ENCODE measurements around the gene PTPRN2. TPM values are rescaled to one million over a fixed set of nuclear protein-coding genes. Genes with fewer than 3 reads are reported as not detected.

Gene PTPRN2
- total RNA-seq, 1 donor from 2014 or later: 11.4 TPM

DNA sequence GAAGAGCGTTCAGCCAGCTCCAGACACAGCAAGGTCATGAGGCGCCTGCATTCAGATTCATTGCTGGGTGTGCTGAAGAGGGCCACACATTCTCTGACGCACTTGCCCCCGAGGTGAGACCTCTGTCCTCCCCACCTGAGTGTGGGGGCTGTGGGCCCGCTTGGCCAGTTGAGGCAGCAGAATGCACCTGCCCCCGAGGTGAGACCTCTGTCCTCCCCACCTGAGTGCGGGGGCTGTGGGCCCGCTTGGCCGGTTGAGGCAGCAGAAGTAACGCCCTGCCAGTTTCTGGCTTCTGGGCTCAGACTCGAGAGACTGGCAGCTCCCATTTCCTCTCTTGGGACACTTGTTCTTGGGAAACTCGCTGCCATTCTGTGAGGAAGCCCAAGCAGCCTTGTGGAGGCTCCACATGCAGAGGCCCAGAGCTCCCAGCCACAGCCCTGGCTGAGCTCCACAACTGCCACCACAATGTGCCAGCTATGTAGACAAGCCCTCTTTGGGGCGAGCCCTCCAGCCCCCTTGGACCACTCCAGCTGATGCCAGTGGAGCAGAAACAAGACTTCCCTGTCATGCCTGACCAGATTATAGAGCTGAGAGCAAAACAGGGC, 816.8 kb downstream of the PTPRN2 start:
- Mint-ChIP-seq H3K36me3 (ENCODE audit: insufficient read depth) (peaks cover 6% of the 10 kb centered on the region), H3K9me3 (ENCODE audit: low read depth) (peaks cover 14% of the 10 kb centered on the region), H3K27ac (no peak overlapping the region), H3K27me3 (peaks cover 26% of the 10 kb centered on the region), H3K4me3 (ENCODE audit: low read depth) (no peak overlapping the region), H3K4me1 (ENCODE audit: low read depth) (peaks cover 26% of the 10 kb centered on the region)
- DNase-seq (ENCODE audit: low spot score, unreplicated experiment): no peak
- TF ChIP-seq, protein P1, sequence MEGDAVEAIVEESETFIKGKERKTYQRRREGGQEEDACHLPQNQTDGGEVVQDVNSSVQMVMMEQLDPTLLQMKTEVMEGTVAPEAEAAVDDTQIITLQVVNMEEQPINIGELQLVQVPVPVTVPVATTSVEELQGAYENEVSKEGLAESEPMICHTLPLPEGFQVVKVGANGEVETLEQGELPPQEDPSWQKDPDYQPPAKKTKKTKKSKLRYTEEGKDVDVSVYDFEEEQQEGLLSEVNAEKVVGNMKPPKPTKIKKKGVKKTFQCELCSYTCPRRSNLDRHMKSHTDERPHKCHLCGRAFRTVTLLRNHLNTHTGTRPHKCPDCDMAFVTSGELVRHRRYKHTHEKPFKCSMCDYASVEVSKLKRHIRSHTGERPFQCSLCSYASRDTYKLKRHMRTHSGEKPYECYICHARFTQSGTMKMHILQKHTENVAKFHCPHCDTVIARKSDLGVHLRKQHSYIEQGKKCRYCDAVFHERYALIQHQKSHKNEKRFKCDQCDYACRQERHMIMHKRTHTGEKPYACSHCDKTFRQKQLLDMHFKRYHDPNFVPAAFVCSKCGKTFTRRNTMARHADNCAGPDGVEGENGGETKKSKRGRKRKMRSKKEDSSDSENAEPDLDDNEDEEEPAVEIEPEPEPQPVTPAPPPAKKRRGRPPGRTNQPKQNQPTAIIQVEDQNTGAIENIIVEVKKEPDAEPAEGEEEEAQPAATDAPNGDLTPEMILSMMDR (IDR thresholded peaks at IDR 0.05; ENCODE audit: unreplicated experiment): no peak

DNA sequence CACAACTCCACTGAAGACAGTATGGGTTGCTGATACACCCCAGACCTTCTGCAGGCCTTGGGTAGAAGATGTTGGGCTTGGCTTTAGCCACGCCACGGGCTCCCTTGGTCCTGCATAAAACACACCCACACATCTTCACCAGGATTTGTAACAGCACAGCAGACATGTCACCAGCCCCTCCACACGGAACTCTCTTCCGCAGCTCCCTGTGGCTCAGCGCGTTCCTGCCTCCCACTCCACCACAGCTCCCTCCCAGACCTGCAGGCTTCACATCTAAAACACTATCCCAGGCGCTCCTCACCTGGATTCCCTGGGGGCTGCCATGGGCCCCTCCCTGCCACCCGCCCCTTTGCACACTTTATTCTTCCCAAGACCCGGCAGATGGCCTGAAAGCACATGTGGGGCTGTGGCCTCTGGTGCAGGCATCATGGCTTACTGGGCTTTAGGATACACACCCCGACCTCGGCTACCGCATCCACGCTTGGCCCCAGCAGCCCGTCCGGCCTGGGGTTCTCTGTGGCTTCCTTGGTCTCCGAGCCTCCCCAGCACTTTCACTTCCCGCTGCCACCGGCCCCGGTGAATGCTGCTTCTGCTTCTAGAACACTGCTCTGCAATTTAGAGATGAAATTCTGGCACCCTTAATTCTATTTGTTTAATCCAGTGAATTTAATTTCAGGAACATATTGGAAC, 818.0 kb downstream of the PTPRN2 start:
- Mint-ChIP-seq H3K9me3 (ENCODE audit: low read depth) (peaks cover 23% of the 10 kb centered on the region), H3K36me3 (ENCODE audit: insufficient read depth) (peaks cover 6% of the 10 kb centered on the region), H3K27ac (no peak overlapping the region), H3K4me3 (ENCODE audit: low read depth) (no peak overlapping the region), H3K4me1 (ENCODE audit: low read depth) (peaks cover 26% of the 10 kb centered on the region), H3K27me3 (peaks cover 17% of the 10 kb centered on the region)
- DNase-seq (ENCODE audit: low spot score, unreplicated experiment): no peak
- TF ChIP-seq, protein P1 (IDR thresholded peaks at IDR 0.05; ENCODE audit: unreplicated experiment): no peak

DNA sequence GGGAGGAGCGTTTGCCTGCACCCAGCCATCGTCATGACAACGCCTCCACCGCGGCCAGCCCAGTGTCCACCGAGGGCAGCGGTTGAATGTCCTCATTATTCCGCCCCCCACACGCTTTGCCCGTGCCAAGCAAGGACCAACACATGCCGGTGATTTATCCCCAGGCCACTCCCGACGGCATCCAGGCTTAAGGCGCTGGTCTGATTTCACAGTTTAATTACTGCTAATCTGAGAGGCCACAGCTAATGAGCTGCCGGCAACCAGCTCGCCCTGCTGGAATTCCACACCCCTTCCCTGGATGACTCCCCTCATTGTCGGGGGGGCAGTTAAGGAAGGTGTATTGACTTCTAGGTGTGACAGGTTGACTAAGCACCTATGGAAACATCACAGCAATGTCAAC, 818.5 kb downstream of the PTPRN2 start:
- no peak overlapping the region for H3K27ac Mint-ChIP-seq
- DNase-seq (ENCODE audit: low spot score, unreplicated experiment): no peak
- H3K9me3 Mint-ChIP-seq (ENCODE audit: low read depth): peaks cover 27% of the 10 kb centered on the region
- H3K36me3 Mint-ChIP-seq (ENCODE audit: insufficient read depth): peaks cover 6% of the 10 kb centered on the region
- TF ChIP-seq, protein P1 (IDR thresholded peaks at IDR 0.05; ENCODE audit: unreplicated experiment): no peak
- peaks cover 15% of the 10 kb centered on the region for H3K27me3 Mint-ChIP-seq
- no peak overlapping the region for H3K4me3 Mint-ChIP-seq (ENCODE audit: low read depth)
- H3K4me1 Mint-ChIP-seq (ENCODE audit: low read depth): peaks cover 26% of the 10 kb centered on the region

DNA sequence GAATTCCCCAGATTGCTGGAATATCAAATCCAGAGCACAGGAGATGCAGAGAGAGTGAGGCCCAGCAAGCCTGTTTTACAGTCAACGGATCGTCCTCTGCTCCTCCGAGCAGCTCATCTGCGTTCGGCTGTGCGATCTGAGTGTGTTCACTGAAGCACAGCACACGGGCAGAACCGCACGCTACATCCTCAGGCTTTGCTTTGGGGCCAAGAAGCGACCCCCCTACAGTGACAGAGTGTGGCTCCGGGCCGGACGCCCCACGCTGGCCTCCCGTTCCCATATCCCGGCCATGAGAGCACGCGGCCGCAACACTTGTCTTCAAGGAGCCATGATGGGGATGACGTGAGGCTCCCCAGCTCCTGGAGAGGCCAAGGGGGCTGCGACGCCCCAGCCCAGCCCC, 819.4 kb downstream of the PTPRN2 start:
- peak overlapping the region; percentile 34 for H3K27ac Mint-ChIP-seq
- peaks cover 6% of the 10 kb centered on the region for H3K36me3 Mint-ChIP-seq (ENCODE audit: insufficient read depth)
- H3K9me3 Mint-ChIP-seq (ENCODE audit: low read depth): peaks cover 32% of the 10 kb centered on the region

DNA sequence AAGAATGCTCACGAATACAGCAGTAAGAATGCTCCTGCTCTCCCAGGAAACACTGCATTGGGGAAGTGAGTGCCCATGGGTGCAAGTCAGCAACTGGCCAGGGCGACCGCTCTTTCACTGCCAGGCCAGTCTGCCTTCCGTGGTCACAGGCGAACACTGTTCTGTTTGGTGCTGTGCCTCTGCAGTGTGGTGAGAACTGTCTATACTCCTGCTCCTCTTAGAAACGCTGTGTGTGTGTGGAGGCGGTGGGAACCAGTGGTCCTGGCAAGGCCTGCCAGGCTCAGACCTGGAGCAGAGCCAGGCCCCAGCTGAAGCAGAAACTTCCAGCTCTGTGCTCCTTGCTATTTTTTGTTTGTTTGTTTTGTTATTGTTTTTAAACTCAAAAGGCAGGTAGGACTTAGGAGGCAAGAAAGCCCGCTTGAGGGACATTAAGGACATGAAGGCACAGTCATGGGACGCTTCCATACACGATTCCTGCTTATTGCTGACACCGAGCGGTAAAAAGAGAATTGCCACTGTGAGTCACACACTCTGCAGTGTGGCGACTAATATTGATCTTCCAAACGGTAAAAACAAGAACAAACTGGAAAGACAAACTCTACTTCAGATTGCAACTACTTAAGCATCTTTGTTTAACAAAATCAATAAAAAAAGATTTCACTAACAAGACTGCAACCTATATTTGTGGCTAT, 820.0 kb downstream of the PTPRN2 start:
- peaks cover 32% of the 10 kb centered on the region for H3K9me3 Mint-ChIP-seq (ENCODE audit: low read depth)
- peak overlapping the region; percentile 33 for H3K27ac Mint-ChIP-seq
- peaks cover 26% of the 10 kb centered on the region for H3K4me1 Mint-ChIP-seq (ENCODE audit: low read depth)
- peaks cover 6% of the 10 kb centered on the region for H3K36me3 Mint-ChIP-seq (ENCODE audit: insufficient read depth)
- TF ChIP-seq, protein P1 (IDR thresholded peaks at IDR 0.05; ENCODE audit: unreplicated experiment): no peak
- H3K27me3 Mint-ChIP-seq: peaks cover 12% of the 10 kb centered on the region
- no peak overlapping the region for H3K4me3 Mint-ChIP-seq (ENCODE audit: low read depth)
- DNase-seq (ENCODE audit: low spot score, unreplicated experiment): no peak

More for the DNA sequence above, 819.4 kb downstream of the PTPRN2 start:
- Mint-ChIP-seq H3K4me1 (ENCODE audit: low read depth) (peaks cover 26% of the 10 kb centered on the region), H3K27me3 (peaks cover 12% of the 10 kb centered on the region), H3K4me3 (ENCODE audit: low read depth) (no peak overlapping the region)
- TF ChIP-seq, protein P1 (IDR thresholded peaks at IDR 0.05; ENCODE audit: unreplicated experiment): no peak
- no peak for DNase-seq (ENCODE audit: low spot score, unreplicated experiment)
